IMR-90 (cell line): ENCODE results near the gene ALOX15.

ENCODE experiments used
- BHLHE40 ChIP-seq: fragments of 150-350 bp; IDR thresholded peaks from 2 replicates; pipeline ENCODE4 v1.6.1; 2016; ENCODE audit warnings: mild to moderate bottlenecking, low read depth, low read length
- CEBPB ChIP-seq: IDR thresholded peaks from 2 replicates; pipeline ENCODE4 v1.6.1; 2012; ENCODE audit warnings: low read depth, low read length, improper control_type of control experiment
- CHD1 ChIP-seq: IDR thresholded peaks from 2 replicates; pipeline ENCODE4 v1.6.1; 2012; ENCODE audit warnings: low read depth, low read length, improper control_type of control experiment
- MAFK ChIP-seq: IDR thresholded peaks from 2 replicates; pipeline ENCODE4 v1.6.1; 2012; ENCODE audit warnings: low read depth, low read length, improper control_type of control experiment
- MAZ ChIP-seq: IDR thresholded peaks from 2 replicates; pipeline ENCODE4 v1.6.1; 2012; ENCODE audit warnings: low read depth, mild to moderate bottlenecking, low read length, improper control_type of control experiment, moderate library complexity, borderline replicate concordance
- MXI1 ChIP-seq: IDR thresholded peaks from 2 replicates; pipeline ENCODE4 v1.6.1; 2012; ENCODE audit warnings: low read depth, mild to moderate bottlenecking, low read length, moderate library complexity, borderline replicate concordance
- POLR2A ChIP-seq: IDR thresholded peaks from 2 replicates; pipeline ENCODE4 v1.6.1; 2012; ENCODE audit warnings: mild to moderate bottlenecking, low read depth, low read length
- RAD21 ChIP-seq: IDR thresholded peaks from 2 replicates; pipeline ENCODE4 v1.6.1; 2012; ENCODE audit warnings: low read length, improper control_type of control experiment
- RCOR1 ChIP-seq: IDR thresholded peaks from 2 replicates; pipeline ENCODE4 v1.6.1; 2012; ENCODE audit warnings: mild to moderate bottlenecking, low read length, improper control_type of control experiment; ENCODE audit not compliant: insufficient replicate concordance
- RFX5 ChIP-seq: IDR thresholded peaks from 2 replicates; pipeline ENCODE4 v1.8.0; 2012; ENCODE audit warnings: low read depth, mild to moderate bottlenecking, low read length, moderate library complexity
- TF ChIP-seq, protein P1 (sequence below): conservative IDR thresholded peaks from 2 replicates; pipeline ENCODE4 v1.5.1; 2012; ENCODE audit warnings: mild to moderate bottlenecking, low read depth, low read length, improper control_type of control experiment
- TF ChIP-seq, protein P2 (sequence below): fragments of 150-350 bp; IDR thresholded peaks from 2 replicates; pipeline ENCODE4 v1.6.1; 2017; ENCODE audit warnings: mild to moderate bottlenecking, antibody characterized with exemption, low read length, low read depth
- TF ChIP-seq, protein P3 (sequence below): fragments of 150-350 bp; IDR thresholded peaks from 2 replicates; pipeline ENCODE4 v1.6.1; 2016; ENCODE audit warnings: low read depth, mild to moderate bottlenecking, low read length, moderate library complexity, borderline replicate concordance

DNA sequence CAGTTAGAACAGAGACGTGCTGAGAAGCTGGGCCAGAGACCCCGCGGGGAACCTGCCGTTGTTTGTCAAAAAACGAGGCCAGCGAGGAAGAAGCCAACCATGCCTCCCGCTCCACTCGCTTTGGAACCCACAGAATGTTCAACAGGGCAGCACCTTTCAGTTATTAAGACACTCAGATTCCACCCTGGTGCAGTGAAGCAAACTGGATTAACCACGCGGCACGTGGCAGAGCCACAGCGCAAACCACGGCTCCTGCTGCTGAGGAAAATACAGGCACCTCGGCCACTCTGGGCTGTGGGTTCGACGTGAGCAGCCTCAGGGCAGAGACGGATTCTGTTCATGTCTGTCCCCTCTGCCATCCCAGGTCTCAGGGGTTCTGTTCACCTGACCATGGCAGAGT is 24.4 kb downstream of the ALOX15 start:
- TF ChIP-seq POLR2A (no peak), RCOR1 (no peak), BHLHE40 (no peak), RFX5 (no peak), MAFK (no peak), CEBPB (no peak), RAD21 (no peak), MXI1 (no peak), CHD1 (no peak), MAZ (no peak)
- TF ChIP-seq, protein P1, sequence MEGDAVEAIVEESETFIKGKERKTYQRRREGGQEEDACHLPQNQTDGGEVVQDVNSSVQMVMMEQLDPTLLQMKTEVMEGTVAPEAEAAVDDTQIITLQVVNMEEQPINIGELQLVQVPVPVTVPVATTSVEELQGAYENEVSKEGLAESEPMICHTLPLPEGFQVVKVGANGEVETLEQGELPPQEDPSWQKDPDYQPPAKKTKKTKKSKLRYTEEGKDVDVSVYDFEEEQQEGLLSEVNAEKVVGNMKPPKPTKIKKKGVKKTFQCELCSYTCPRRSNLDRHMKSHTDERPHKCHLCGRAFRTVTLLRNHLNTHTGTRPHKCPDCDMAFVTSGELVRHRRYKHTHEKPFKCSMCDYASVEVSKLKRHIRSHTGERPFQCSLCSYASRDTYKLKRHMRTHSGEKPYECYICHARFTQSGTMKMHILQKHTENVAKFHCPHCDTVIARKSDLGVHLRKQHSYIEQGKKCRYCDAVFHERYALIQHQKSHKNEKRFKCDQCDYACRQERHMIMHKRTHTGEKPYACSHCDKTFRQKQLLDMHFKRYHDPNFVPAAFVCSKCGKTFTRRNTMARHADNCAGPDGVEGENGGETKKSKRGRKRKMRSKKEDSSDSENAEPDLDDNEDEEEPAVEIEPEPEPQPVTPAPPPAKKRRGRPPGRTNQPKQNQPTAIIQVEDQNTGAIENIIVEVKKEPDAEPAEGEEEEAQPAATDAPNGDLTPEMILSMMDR = no peak
- TF ChIP-seq, protein P2, sequence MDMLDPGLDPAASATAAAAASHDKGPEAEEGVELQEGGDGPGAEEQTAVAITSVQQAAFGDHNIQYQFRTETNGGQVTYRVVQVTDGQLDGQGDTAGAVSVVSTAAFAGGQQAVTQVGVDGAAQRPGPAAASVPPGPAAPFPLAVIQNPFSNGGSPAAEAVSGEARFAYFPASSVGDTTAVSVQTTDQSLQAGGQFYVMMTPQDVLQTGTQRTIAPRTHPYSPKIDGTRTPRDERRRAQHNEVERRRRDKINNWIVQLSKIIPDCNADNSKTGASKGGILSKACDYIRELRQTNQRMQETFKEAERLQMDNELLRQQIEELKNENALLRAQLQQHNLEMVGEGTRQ = no peak
- TF ChIP-seq, protein P3, sequence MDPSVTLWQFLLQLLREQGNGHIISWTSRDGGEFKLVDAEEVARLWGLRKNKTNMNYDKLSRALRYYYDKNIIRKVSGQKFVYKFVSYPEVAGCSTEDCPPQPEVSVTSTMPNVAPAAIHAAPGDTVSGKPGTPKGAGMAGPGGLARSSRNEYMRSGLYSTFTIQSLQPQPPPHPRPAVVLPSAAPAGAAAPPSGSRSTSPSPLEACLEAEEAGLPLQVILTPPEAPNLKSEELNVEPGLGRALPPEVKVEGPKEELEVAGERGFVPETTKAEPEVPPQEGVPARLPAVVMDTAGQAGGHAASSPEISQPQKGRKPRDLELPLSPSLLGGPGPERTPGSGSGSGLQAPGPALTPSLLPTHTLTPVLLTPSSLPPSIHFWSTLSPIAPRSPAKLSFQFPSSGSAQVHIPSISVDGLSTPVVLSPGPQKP = no peak
